Ovary (tissue), 3 donors: Measurements from ENCODE around the gene LRRTM3.

Source experiments
- POLR2A ChIP-seq: fragments of 450-650 bp; IDR thresholded peaks from one replicate; pipeline ENCODE4 v1.6.1; 2017; ENCODE audit warnings: antibody characterized with exemption, mild to moderate bottlenecking, moderate library complexity
- TF ChIP-seq, protein P1 (sequence below), 3 donors: fragments of 450-650 bp in 2 of 3; fragments of 200-600 bp in 1 of 3; IDR thresholded peaks; one replicate each; pipeline versions ENCODE4 v1.5.1 to v1.8.0; 2016 to 2022; ENCODE audit warnings: antibody characterized with exemption in 3 of 3, mild to moderate bottlenecking in 1 of 3
- donor health status: DM: no; HTN: no; CAD: no.

DNA sequence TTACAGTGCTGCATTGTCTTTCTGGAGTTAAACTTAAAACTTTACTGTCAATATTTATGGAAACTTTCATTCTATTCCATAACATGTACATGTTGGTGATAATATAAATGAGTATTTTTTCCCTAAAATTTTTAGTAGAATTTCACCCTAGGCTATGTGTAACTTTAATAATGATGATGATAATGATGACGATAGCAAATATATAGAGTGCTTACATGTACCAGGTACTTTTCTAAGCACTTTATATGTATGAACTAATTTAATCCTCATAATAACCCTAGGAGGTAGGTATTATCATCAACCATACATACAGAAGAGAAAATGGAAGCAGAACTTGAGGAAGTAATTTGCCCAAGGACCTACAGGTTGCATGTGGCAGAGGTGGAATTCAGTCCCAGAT, 85.6 kb downstream of the LRRTM3 start:
- no peak for TF ChIP-seq POLR2A
- TF ChIP-seq, protein P1, sequence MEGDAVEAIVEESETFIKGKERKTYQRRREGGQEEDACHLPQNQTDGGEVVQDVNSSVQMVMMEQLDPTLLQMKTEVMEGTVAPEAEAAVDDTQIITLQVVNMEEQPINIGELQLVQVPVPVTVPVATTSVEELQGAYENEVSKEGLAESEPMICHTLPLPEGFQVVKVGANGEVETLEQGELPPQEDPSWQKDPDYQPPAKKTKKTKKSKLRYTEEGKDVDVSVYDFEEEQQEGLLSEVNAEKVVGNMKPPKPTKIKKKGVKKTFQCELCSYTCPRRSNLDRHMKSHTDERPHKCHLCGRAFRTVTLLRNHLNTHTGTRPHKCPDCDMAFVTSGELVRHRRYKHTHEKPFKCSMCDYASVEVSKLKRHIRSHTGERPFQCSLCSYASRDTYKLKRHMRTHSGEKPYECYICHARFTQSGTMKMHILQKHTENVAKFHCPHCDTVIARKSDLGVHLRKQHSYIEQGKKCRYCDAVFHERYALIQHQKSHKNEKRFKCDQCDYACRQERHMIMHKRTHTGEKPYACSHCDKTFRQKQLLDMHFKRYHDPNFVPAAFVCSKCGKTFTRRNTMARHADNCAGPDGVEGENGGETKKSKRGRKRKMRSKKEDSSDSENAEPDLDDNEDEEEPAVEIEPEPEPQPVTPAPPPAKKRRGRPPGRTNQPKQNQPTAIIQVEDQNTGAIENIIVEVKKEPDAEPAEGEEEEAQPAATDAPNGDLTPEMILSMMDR (IDR thresholded peaks at IDR 0.05), result no peak
